Measurements from ENCODE around the gene COBLL1. TPM values are rescaled to one million over a fixed set of nuclear protein-coding genes. Genes with fewer than 3 reads are reported as not detected.

COBLL1 gene
- total RNA-seq, 2 donors from 2014 or later, result 16.5 to 17.3 TPM

GRCh38 chr2:164859251-164859818 is 17.7 kb upstream of the COBLL1 start:
- Histone ChIP-seq H3K4me1 (ENCODE audit: control insufficient read depth, insufficient read depth, low read length) (no peaks in the 10 kb centered on the region), H3K4me3 (ENCODE audit: low read length) (no peak overlapping the region), H3K27me3 (ENCODE audit: control insufficient read depth, insufficient read depth, low read length, poor library complexity, severe bottlenecking) (no peaks in the 10 kb centered on the region), H3K9ac (ENCODE audit: extremely low read depth, low read length, poor library complexity, severe bottlenecking) (no peak overlapping the region), H3K9me3 (ENCODE audit: control insufficient read depth, low read length) (no peaks in the 10 kb centered on the region), H3K36me3 (ENCODE audit: control insufficient read depth, insufficient read depth, low read length) (no peaks in the 10 kb centered on the region), H3K27ac (ENCODE audit: low read depth, low read length) (no peak overlapping the region)
- H3K4me1 Mint-ChIP-seq, result peaks cover 2% of the 10 kb centered on the region
- no peaks in the 10 kb centered on the region for H3K9me3 Mint-ChIP-seq
- DNase-seq, result no peak
- no peak overlapping the region for H3K27ac Mint-ChIP-seq
- WGBS, 2 experiments (ENCODE audit: insufficient coverage in 1 of 2, insufficient read length in 1 of 2), result 92 to 95% methylated on average over 1 to 2 of the region's 2 CpGs
- H3K36me3 Mint-ChIP-seq (ENCODE audit: low read depth), result no peaks in the 10 kb centered on the region
- TF ChIP-seq, protein P1, sequence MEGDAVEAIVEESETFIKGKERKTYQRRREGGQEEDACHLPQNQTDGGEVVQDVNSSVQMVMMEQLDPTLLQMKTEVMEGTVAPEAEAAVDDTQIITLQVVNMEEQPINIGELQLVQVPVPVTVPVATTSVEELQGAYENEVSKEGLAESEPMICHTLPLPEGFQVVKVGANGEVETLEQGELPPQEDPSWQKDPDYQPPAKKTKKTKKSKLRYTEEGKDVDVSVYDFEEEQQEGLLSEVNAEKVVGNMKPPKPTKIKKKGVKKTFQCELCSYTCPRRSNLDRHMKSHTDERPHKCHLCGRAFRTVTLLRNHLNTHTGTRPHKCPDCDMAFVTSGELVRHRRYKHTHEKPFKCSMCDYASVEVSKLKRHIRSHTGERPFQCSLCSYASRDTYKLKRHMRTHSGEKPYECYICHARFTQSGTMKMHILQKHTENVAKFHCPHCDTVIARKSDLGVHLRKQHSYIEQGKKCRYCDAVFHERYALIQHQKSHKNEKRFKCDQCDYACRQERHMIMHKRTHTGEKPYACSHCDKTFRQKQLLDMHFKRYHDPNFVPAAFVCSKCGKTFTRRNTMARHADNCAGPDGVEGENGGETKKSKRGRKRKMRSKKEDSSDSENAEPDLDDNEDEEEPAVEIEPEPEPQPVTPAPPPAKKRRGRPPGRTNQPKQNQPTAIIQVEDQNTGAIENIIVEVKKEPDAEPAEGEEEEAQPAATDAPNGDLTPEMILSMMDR (conservative IDR thresholded peaks at IDR 0.05), result no peak
- H3K27me3 Mint-ChIP-seq (ENCODE audit: insufficient read depth), result no peaks in the 10 kb centered on the region
- no peak overlapping the region for H3K4me3 Mint-ChIP-seq

GRCh38 chr2:164852086-164852485 is 10.5 kb upstream of the COBLL1 start:
- Mint-ChIP-seq H3K27ac (no peak overlapping the region), H3K36me3 (ENCODE audit: low read depth) (no peaks in the 10 kb centered on the region), H3K27me3 (ENCODE audit: insufficient read depth) (no peaks in the 10 kb centered on the region), H3K4me1 (peaks cover 3% of the 10 kb centered on the region), H3K4me3 (no peak overlapping the region), H3K9me3 (no peaks in the 10 kb centered on the region)
- no peak for DNase-seq
- WGBS, 2 experiments (ENCODE audit: insufficient coverage in 1 of 2, insufficient read length in 1 of 2), result 82 to 89% methylated on average over 1 to 4 of the region's 4 CpGs
- TF ChIP-seq, protein P1 (conservative IDR thresholded peaks at IDR 0.05), result no peak
- Histone ChIP-seq H3K9ac (ENCODE audit: extremely low read depth, low read length, poor library complexity, severe bottlenecking) (no peak overlapping the region), H3K27ac (ENCODE audit: low read depth, low read length) (no peak overlapping the region), H3K36me3 (ENCODE audit: control insufficient read depth, insufficient read depth, low read length) (no peaks in the 10 kb centered on the region), H3K4me3 (ENCODE audit: low read length) (no peak overlapping the region), H3K4me1 (ENCODE audit: control insufficient read depth, insufficient read depth, low read length) (no peaks in the 10 kb centered on the region), H3K27me3 (ENCODE audit: control insufficient read depth, insufficient read depth, low read length, poor library complexity, severe bottlenecking) (no peaks in the 10 kb centered on the region), H3K9me3 (ENCODE audit: control insufficient read depth, low read length) (no peaks in the 10 kb centered on the region)

DNA sequence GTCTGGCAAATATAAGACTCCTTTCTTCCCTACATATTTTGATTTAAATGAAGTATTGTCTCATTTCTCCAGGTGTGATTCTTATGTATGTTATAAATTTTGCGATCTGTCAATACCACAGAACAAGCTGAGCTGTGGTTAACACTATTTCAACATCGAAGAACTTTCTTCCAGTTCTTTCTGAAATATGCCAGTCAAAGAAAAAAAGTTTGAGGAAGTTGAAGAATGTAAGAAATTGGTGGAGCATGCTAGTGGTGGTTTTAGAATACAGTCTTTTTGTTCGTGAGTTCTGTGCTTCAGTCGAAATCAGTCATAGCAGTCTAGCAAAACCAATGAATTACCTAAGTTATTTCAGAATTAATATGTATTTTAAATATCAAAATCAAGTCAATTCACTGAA is 8.6 kb upstream of the COBLL1 start:
- no peaks in the 10 kb centered on the region for H3K9me3 Mint-ChIP-seq
- Histone ChIP-seq H3K9me3 (ENCODE audit: control insufficient read depth, low read length) (no peaks in the 10 kb centered on the region), H3K4me1 (ENCODE audit: control insufficient read depth, insufficient read depth, low read length) (no peaks in the 10 kb centered on the region), H3K27ac (ENCODE audit: low read depth, low read length) (no peak overlapping the region), H3K27me3 (ENCODE audit: control insufficient read depth, insufficient read depth, low read length, poor library complexity, severe bottlenecking) (no peaks in the 10 kb centered on the region), H3K36me3 (ENCODE audit: control insufficient read depth, insufficient read depth, low read length) (no peaks in the 10 kb centered on the region), H3K9ac (ENCODE audit: extremely low read depth, low read length, poor library complexity, severe bottlenecking) (no peak overlapping the region), H3K4me3 (ENCODE audit: low read length) (no peak overlapping the region)
- TF ChIP-seq, protein P1 (conservative IDR thresholded peaks at IDR 0.05), result no peak
- H3K4me3 Mint-ChIP-seq, result no peak overlapping the region
- WGBS, 2 experiments (ENCODE audit: insufficient coverage in 1 of 2, insufficient read length in 1 of 2), result 98% methylated on average over 4 of the region's 4 CpGs; no CpG with 5 or more reads in 1 of the 2 experiments
- no peak overlapping the region for H3K27ac Mint-ChIP-seq
- peaks cover 3% of the 10 kb centered on the region for H3K4me1 Mint-ChIP-seq
- no peak for DNase-seq
- no peaks in the 10 kb centered on the region for H3K36me3 Mint-ChIP-seq (ENCODE audit: low read depth)
- H3K27me3 Mint-ChIP-seq (ENCODE audit: insufficient read depth), result no peaks in the 10 kb centered on the region

Measured in endodermal cell (in vitro differentiated cells).